HG02884 (cell line): Measurements from ENCODE around the gene PEX26.

Experiments used
- ATAC-seq: cut with Tn5 transposase; IDR thresholded peaks from one replicate; pipeline ENCODE4 v1.9.1; 2021; ENCODE audit warnings: mild to moderate bottlenecking, moderate library complexity; ENCODE audit not compliant: unreplicated experiment

PEX26 gene

GRCh38 chr22:18152519-18152918, 74.7 kb downstream of the PEX26 start:
- no peak for ATAC-seq

GRCh38 chr22:18154821-18155390, 77.1 kb downstream of the PEX26 start:
- no peak for ATAC-seq
